HCT116 (cell line): Measurements from ENCODE around the gene TRIM65. TPM values are rescaled to one million over a fixed set of nuclear protein-coding genes. Genes with fewer than 3 reads are reported as not detected.

ENCODE experiments used
- ATAC-seq: fragments of 200-7000 bp; cut with Tn5 transposase; 2 replicates; pipeline ENCODE4 v1.9.1; 2020; ENCODE audit warnings: mild to moderate bottlenecking, moderate library complexity
- BruUV-seq: library from RNA; stranded (reverse); fragments of 400-500 nt; replicated peaks from 2 replicates; lab custom pipeline; 2021; lab: Mats Ljungman, UMichigan
- CTCF ChIA-PET: fragments of 300-600 bp; sonication (Branson Sonifier 250); formaldehyde crosslinking; loops from one replicate; lab custom pipeline; 2021; ENCODE audit warnings: antibody characterized with exemption; lab: Charles Lee
- POLR2A ChIA-PET: fragments of 300-600, 350-600 bp; sonication (Branson Sonifier 250); formaldehyde crosslinking; loops from one replicate; lab custom pipeline; 2021; ENCODE audit warnings: antibody characterized with exemption; lab: Charles Lee
- RAD21 ChIA-PET, 2 experiments: fragments of 300-600 bp; sonication (Branson Sonifier 250); formaldehyde crosslinking; loops; one replicate each; lab custom pipeline; 2023; ENCODE audit warnings: low total read pairs in 2 of 2; ENCODE audit not compliant: uncharacterized antibody in 2 of 2, unreplicated experiment in 2 of 2, low non-redundant PET in 1 of 2; lab: Charles Lee
- DNase-seq: peaks from one replicate; pipeline ENCODE4 v3.0.0-alpha.2; 2010; ENCODE audit warnings: low read depth, low spot score
- H2AFZ ChIP-seq: fragments of 200-600 bp; shearing (Covaris generic), sonication (generic); 2 replicates; pipeline ENCODE4 v1.6.1; 2017; ENCODE audit warnings: low read depth, mixed run types, mixed read lengths, antibody characterized with exemption, low read length; ENCODE audit not compliant: poor library complexity, severe bottlenecking
- H3K27ac ChIP-seq: 2 replicates; pipeline ENCODE4 v1.5.1; 2012; ENCODE audit warnings: low read depth, low read length
- H3K27me3 ChIP-seq: fragments of 200-600 bp; sonication (generic); 2 replicates; pipeline ENCODE4 v1.6.1; 2016; ENCODE audit warnings: mixed run types, low read length, mixed read lengths; ENCODE audit not compliant: insufficient read depth
- H3K36me3 ChIP-seq, 2 experiments: fragments of 200-500 bp in 1 of 2; fragments of 200-600 bp in 1 of 2; sonication (Bioruptor generic) in 1 of 2; sonication (generic) in 1 of 2; 2 replicates each; pipeline versions ENCODE4 v1.5.1 to v1.6.1; 2014 to 2016; ENCODE audit warnings: low read length in 2 of 2, inconsistent platforms in 1 of 2, mixed read lengths in 1 of 2, mixed run types in 1 of 2; ENCODE audit not compliant: insufficient read depth in 2 of 2, control insufficient read depth in 1 of 2
- H3K4me1 ChIP-seq, 2 experiments: fragments of 200-600 bp in 1 of 2; sonication (generic) in 1 of 2; 2 replicates each; pipeline versions ENCODE4 v1.5.1 to v1.6.1; 2012 to 2017; ENCODE audit warnings: low read length in 2 of 2, inconsistent platforms in 1 of 2, mild to moderate bottlenecking in 1 of 2, mixed read lengths in 1 of 2, mixed run types in 1 of 2, moderate library complexity in 1 of 2; ENCODE audit not compliant: insufficient read depth in 2 of 2, control insufficient read depth in 1 of 2
- H3K4me2 ChIP-seq: fragments of 200-600 bp; sonication (generic); 2 replicates; pipeline ENCODE4 v1.6.1; 2017; ENCODE audit warnings: mixed run types, low read length, mixed read lengths
- H3K4me3 ChIP-seq, 2 experiments: fragments of 200-600 bp in 1 of 2; sonication (generic) in 1 of 2; replicated peaks in 1 of 2; 2 replicates each; pipeline ENCODE4 v1.5.1; 2011 to 2016; ENCODE audit warnings: low read length in 2 of 2, control low read depth in 1 of 2, low read depth in 1 of 2, mild to moderate bottlenecking in 1 of 2, mixed read lengths in 1 of 2, mixed run types in 1 of 2
- H3K79me2 ChIP-seq: fragments of 200-600 bp; sonication (generic); 2 replicates; pipeline ENCODE4 v1.6.1; 2017; ENCODE audit warnings: mild to moderate bottlenecking, mixed run types, low read length, moderate library complexity, mixed read lengths; ENCODE audit not compliant: insufficient read depth
- H3K9ac ChIP-seq: fragments of 200-600 bp; sonication (generic); 2 replicates; pipeline ENCODE4 v1.6.1; 2016; ENCODE audit warnings: low read length, mixed read lengths
- H3K9me2 ChIP-seq: fragments of 200-600 bp; sonication (generic), shearing (Covaris generic); 2 replicates; pipeline ENCODE4 v1.6.1; 2017; ENCODE audit warnings: mixed run types, mild to moderate bottlenecking, moderate library complexity; ENCODE audit not compliant: insufficient read depth
- H3K9me3 ChIP-seq, 2 experiments: fragments of 200-500 bp in 1 of 2; fragments of 200-600 bp in 1 of 2; sonication (Bioruptor generic) in 1 of 2; sonication (generic) in 1 of 2; 2 replicates each; pipeline ENCODE4 v1.6.1; 2014 to 2017; ENCODE audit warnings: low read length in 2 of 2, mixed read lengths in 2 of 2, inconsistent platforms in 1 of 2, low read depth in 1 of 2, mild to moderate bottlenecking in 1 of 2, mixed run types in 1 of 2, moderate library complexity in 1 of 2; ENCODE audit not compliant: control insufficient read depth in 1 of 2, insufficient read depth in 1 of 2
- H4K20me1 ChIP-seq: fragments of 200-600 bp; sonication (generic), shearing (Covaris generic); 2 replicates; pipeline ENCODE4 v1.6.1; 2017; ENCODE audit warnings: mixed run types, mild to moderate bottlenecking, moderate library complexity; ENCODE audit not compliant: insufficient read depth
- EGR1 ChIP-seq: IDR thresholded peaks from 2 replicates; pipeline ENCODE4 v1.6.1; 2012; ENCODE audit warnings: low read depth
- ELF1 ChIP-seq: IDR thresholded peaks from 2 replicates; pipeline ENCODE4 v1.6.1; 2012; ENCODE audit warnings: low read depth, borderline replicate concordance
- JUND ChIP-seq: IDR thresholded peaks from 2 replicates; pipeline ENCODE4 v1.6.1; 2012
- RAD21 ChIP-seq: IDR thresholded peaks from 2 replicates; pipeline ENCODE4 v1.6.1; 2012; ENCODE audit warnings: low read depth, mild to moderate bottlenecking
- SIN3A ChIP-seq: IDR thresholded peaks from 2 replicates; pipeline ENCODE4 v1.6.1; 2012; ENCODE audit warnings: low read depth
- SRF ChIP-seq: IDR thresholded peaks from 2 replicates; pipeline ENCODE4 v1.6.1; 2012; ENCODE audit warnings: low read depth
- TCF7L2 ChIP-seq: IDR thresholded peaks from 2 replicates; pipeline ENCODE4 v1.7.0; 2011; ENCODE audit warnings: borderline replicate concordance, inconsistent platforms; ENCODE audit not compliant: insufficient read depth, insufficient read length; ENCODE audit errors: extremely low read depth
- YY1 ChIP-seq: IDR thresholded peaks from 2 replicates; pipeline ENCODE4 v1.6.1; 2011; ENCODE audit warnings: low read length, low read depth, moderate library complexity, mild to moderate bottlenecking; ENCODE audit not compliant: insufficient replicate concordance; ENCODE audit errors: extremely low read depth
- ZFX ChIP-seq: fragments of 450-650 bp; IDR thresholded peaks from 2 replicates; pipeline ENCODE4 v1.6.1; 2017
- ZNF274 ChIP-seq: fragments of 200-500 bp; sonication (Bioruptor generic); IDR thresholded peaks from 2 replicates; pipeline ENCODE4 v1.6.1; 2014; ENCODE audit warnings: mild to moderate bottlenecking, low read depth, low read length, inconsistent platforms
- intact Hi-C: fragments of 100-400 bp; cut with micrococcal nuclease; formaldehyde crosslinking; loops from 2 replicates; pipeline ENCODE4 v1.10.0; 2022
- total RNA-seq: library from RNA; stranded (reverse); gene quantifications from one replicate; pipeline ENCODE4 v1.2.1, GENCODE V29; 2021; ENCODE audit not compliant: unreplicated experiment
- TF ChIP-seq, protein P1 (sequence below), 3 experiments: fragments of 200-600 bp in 1 of 3; sonication (generic) in 1 of 3; IDR thresholded peaks in 2 of 3; conservative IDR thresholded peaks in 1 of 3; 2 replicates each; pipeline ENCODE4 v1.5.1; 2012 to 2017; ENCODE audit warnings: low read depth in 2 of 3, low read length in 2 of 3, antibody characterized with exemption in 1 of 3, borderline replicate concordance in 1 of 3, control low read depth in 1 of 3, mild to moderate bottlenecking in 1 of 3, mixed read lengths in 1 of 3, mixed run types in 1 of 3, moderate library complexity in 1 of 3; ENCODE audit not compliant: insufficient read depth in 1 of 3
- TF ChIP-seq, protein P2 (sequence below): IDR thresholded peaks from 2 replicates; pipeline ENCODE4 v1.6.1; 2012; ENCODE audit warnings: low read depth
- TF ChIP-seq, protein P3 (sequence below): IDR thresholded peaks from 2 replicates; pipeline ENCODE4 v1.6.1; 2011; ENCODE audit warnings: mild to moderate bottlenecking, low read length, moderate library complexity; ENCODE audit not compliant: insufficient replicate concordance; ENCODE audit errors: extremely low read depth
- TF ChIP-seq, protein P4 (sequence below): IDR thresholded peaks from 2 replicates; pipeline ENCODE4 v1.6.1; 2012

The TRIM65 gene
- total RNA-seq, 1 experiment from 2014 or later = 53.0 TPM

DNA sequence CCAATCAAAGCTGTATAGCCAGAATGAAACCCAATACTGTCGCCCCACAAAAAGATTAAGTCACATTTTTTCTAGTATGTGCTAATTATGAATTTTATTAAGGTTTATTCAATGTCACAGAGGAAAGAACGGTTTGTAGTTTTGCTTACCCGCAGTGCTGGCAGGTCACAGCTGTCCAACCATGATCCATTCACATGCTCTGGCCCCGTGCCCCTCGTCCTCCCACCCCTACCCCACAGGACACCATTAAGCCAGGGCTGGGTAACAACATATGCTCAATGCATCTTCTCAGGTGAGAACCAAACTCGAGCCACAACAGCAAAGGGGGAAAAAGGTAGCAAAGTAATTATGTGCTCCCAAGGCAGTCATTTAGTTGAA is 44.7 kb upstream of the TRIM65 start (continued):
- TF ChIP-seq, protein P1, sequence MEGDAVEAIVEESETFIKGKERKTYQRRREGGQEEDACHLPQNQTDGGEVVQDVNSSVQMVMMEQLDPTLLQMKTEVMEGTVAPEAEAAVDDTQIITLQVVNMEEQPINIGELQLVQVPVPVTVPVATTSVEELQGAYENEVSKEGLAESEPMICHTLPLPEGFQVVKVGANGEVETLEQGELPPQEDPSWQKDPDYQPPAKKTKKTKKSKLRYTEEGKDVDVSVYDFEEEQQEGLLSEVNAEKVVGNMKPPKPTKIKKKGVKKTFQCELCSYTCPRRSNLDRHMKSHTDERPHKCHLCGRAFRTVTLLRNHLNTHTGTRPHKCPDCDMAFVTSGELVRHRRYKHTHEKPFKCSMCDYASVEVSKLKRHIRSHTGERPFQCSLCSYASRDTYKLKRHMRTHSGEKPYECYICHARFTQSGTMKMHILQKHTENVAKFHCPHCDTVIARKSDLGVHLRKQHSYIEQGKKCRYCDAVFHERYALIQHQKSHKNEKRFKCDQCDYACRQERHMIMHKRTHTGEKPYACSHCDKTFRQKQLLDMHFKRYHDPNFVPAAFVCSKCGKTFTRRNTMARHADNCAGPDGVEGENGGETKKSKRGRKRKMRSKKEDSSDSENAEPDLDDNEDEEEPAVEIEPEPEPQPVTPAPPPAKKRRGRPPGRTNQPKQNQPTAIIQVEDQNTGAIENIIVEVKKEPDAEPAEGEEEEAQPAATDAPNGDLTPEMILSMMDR (IDR thresholded peaks at IDR 0.05 in 2 of 3, conservative IDR thresholded peaks at IDR 0.05 in 1 of 3; ENCODE audit: borderline replicate concordance in 1 of 3, insufficient read depth in 1 of 3, low read depth in 2 of 3, low read length in 2 of 3) = no peak
- TF ChIP-seq TCF7L2 (no peak), ELF1 (no peak), ZNF274 (no peak), SRF (no peak)
- TF ChIP-seq, all 23 proteins: peak for 0

DNA sequence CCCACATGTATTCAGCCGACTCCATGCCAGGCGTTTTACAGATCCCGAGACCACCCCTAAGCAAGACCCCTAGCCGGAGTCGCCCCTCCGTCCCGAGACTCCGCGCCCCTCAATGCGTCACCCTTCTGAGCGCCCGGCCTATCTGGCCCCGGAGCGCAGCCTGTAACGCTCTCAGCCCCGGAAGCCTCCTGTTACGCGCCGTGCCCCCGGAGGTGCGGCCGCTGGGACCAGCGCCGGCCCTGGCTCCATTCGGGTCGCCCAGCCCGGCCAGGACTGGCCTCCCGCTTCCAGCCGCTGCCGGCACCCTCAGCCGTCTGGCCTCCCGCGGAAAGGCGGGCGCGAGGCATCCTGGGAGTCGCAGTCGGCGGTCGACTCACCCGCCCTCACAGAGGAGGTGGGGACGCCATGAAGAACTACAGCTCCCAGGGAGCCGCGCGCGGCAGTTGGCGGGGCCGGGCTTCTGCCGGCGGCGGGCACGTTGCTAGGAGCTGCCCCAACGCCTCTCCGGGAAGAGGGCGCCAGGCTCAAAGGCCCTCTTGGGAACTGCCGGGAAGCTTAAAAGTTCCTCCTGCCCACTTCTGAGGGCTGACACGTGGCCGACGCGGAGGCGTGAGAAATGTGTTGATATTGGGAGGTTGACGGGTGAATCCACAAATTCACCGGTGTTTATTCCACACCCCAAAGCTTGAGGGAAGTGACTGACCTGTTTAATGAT is 44.1 kb upstream of the TRIM65 start, which contains the start of gene FBF1:
Gene FBF1, minus strand, starts transcription at position 316 of the 715 bp plus-strand sequence. CDS start 2,893 bp downstream, outside the sequence.
- ATAC-seq (peak; percentile 99), DNase-seq (peak; percentile 94)
- peaks cover 10 to 17% of the 10 kb centered on the region in 2 experiments for H3K4me1 ChIP-seq
- POLR2A ChIA-PET = interaction anchor here (0.6 to 1.2 kb wide), 12 partner anchors 8 to 599 kb away, joined by 3 to 6 read pairs (median 4); partner anchors contain the start of genes ACOX1, PRCD and TEN1
- peak within 1 kb of the TSS; percentile 19 for H2AFZ ChIP-seq
- no TSS peak for BruUV-seq
- H3K36me3 ChIP-seq = 0 out of 4 replicates have a peak, but pooled peaks cover 2 to 4% of the 10 kb centered on the region in 2 experiments
- H3K4me3 ChIP-seq = peak within 1 kb of the TSS; percentile 67 to 88
- peak within 1 kb of the TSS; percentile 95 for H3K4me2 ChIP-seq
- H3K27ac ChIP-seq = peak within 1 kb of the TSS; percentile 69
- H3K9me2 ChIP-seq = no peaks in the 10 kb centered on the region
- RAD21 ChIA-PET = interaction anchor here in 1 of 2 experiments (0.5 kb wide), 1 partner anchor 48 kb away, joined by 6 read pairs; no protein-coding TSS in a partner anchor
- CTCF ChIA-PET = interaction anchor here (0.7 to 1.4 kb wide), 7 partner anchors 14 to 157 kb away, joined by 3 to 8 read pairs (median 3); partner anchors contain the start of genes ACOX1, MRPL38, TEN1 and WBP2
- H3K9ac ChIP-seq = peak within 1 kb of the TSS; percentile 96
- no peaks in the 10 kb centered on the region for H4K20me1 ChIP-seq
- intact Hi-C loops = loop anchor here (1.0 kb wide), 2 partner anchors 36 to 38 kb away; partner anchors contain the start of genes ACOX1 and TEN1
- no peaks in the 10 kb centered on the region for H3K79me2 ChIP-seq
- H3K27me3 ChIP-seq = no peaks in the 10 kb centered on the region
- no peaks in the 10 kb centered on the region for H3K9me3 ChIP-seq
- TF ChIP-seq, protein P2, sequence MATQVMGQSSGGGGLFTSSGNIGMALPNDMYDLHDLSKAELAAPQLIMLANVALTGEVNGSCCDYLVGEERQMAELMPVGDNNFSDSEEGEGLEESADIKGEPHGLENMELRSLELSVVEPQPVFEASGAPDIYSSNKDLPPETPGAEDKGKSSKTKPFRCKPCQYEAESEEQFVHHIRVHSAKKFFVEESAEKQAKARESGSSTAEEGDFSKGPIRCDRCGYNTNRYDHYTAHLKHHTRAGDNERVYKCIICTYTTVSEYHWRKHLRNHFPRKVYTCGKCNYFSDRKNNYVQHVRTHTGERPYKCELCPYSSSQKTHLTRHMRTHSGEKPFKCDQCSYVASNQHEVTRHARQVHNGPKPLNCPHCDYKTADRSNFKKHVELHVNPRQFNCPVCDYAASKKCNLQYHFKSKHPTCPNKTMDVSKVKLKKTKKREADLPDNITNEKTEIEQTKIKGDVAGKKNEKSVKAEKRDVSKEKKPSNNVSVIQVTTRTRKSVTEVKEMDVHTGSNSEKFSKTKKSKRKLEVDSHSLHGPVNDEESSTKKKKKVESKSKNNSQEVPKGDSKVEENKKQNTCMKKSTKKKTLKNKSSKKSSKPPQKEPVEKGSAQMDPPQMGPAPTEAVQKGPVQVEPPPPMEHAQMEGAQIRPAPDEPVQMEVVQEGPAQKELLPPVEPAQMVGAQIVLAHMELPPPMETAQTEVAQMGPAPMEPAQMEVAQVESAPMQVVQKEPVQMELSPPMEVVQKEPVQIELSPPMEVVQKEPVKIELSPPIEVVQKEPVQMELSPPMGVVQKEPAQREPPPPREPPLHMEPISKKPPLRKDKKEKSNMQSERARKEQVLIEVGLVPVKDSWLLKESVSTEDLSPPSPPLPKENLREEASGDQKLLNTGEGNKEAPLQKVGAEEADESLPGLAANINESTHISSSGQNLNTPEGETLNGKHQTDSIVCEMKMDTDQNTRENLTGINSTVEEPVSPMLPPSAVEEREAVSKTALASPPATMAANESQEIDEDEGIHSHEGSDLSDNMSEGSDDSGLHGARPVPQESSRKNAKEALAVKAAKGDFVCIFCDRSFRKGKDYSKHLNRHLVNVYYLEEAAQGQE = no peak
- peak; percentile 86 for TF ChIP-seq EGR1
- TF ChIP-seq ELF1 = no peak; the same call in 1 of the 2 replicates
- peak; percentile 85 for TF ChIP-seq TCF7L2
- TF ChIP-seq RAD21 = no peak
- TF ChIP-seq, protein P3, sequence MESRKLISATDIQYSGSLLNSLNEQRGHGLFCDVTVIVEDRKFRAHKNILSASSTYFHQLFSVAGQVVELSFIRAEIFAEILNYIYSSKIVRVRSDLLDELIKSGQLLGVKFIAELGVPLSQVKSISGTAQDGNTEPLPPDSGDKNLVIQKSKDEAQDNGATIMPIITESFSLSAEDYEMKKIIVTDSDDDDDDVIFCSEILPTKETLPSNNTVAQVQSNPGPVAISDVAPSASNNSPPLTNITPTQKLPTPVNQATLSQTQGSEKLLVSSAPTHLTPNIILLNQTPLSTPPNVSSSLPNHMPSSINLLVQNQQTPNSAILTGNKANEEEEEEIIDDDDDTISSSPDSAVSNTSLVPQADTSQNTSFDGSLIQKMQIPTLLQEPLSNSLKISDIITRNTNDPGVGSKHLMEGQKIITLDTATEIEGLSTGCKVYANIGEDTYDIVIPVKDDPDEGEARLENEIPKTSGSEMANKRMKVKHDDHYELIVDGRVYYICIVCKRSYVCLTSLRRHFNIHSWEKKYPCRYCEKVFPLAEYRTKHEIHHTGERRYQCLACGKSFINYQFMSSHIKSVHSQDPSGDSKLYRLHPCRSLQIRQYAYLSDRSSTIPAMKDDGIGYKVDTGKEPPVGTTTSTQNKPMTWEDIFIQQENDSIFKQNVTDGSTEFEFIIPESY = peak; percentile 68
- peak; percentile 86 for TF ChIP-seq YY1
- TF ChIP-seq, protein P4, sequence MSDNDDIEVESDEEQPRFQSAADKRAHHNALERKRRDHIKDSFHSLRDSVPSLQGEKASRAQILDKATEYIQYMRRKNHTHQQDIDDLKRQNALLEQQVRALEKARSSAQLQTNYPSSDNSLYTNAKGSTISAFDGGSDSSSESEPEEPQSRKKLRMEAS = peak; percentile 99
- TF ChIP-seq ZFX = peak; percentile 92; the same call in 1 of the 2 replicates
- TF ChIP-seq SIN3A = peak; percentile 99
- no peak; the same call in 1 of the 2 replicates for TF ChIP-seq JUND
- peak; percentile 58 for TF ChIP-seq SRF
